Endothelial cell of umbilical vein (primary cell): Measurements from ENCODE around the gene DAO. TPM values are rescaled to one million over a fixed set of nuclear protein-coding genes. Genes with fewer than 3 reads are reported as not detected.

Experiments
- BruUV-seq: library from RNA; stranded (reverse); fragments of 400-500 nt; replicated peaks from 2 replicates; lab custom pipeline; 2021; lab: Mats Ljungman, UMichigan
- CTCF ChIA-PET: fragments of 300-600, 350-600 bp; sonication (Branson Sonifier 250); formaldehyde crosslinking; loops from one replicate; lab custom pipeline; 2021; ENCODE audit warnings: antibody characterized with exemption, inconsistent platforms; lab: Charles Lee
- POLR2A ChIA-PET: fragments of 300-600, 350-600 bp; sonication (Branson Sonifier 250); formaldehyde crosslinking; loops from one replicate; lab custom pipeline; 2021; ENCODE audit warnings: antibody characterized with exemption, inconsistent platforms; lab: Charles Lee
- DNase-seq: peaks from one replicate; pipeline ENCODE4 v3.0.0-alpha.2; 2011; ENCODE audit warnings: low read depth, low spot score
- FAIRE-seq: peaks from 2 replicates; lab custom pipeline; 2011; peaks lifted over from hg19 to GRCh38; lab: Jason Lieb, UNC
- H2AFZ ChIP-seq: 2 replicates; pipeline ENCODE4 v1.6.0; 2012; ENCODE audit warnings: low read depth, low read length, control low read depth, inconsistent platforms
- H3K27ac ChIP-seq: 2 replicates; pipeline ENCODE4 v1.5.1; 2011; ENCODE audit warnings: low read depth, mild to moderate bottlenecking, control low read depth, low read length, moderate library complexity; ENCODE audit not compliant: insufficient read depth
- H3K27me3 ChIP-seq, 2 experiments: 2 replicates each; pipeline versions ENCODE4 v1.6.0 to v1.6.1; 2011; ENCODE audit warnings: low read length in 2 of 2, mixed read lengths in 1 of 2; ENCODE audit not compliant: control insufficient read depth in 2 of 2, insufficient read depth in 2 of 2
- H3K36me3 ChIP-seq, 2 experiments: 2 replicates in 1 of 2; 3 replicates in 1 of 2; pipeline ENCODE4 v1.5.1; 2011; ENCODE audit warnings: low read length in 2 of 2, mild to moderate bottlenecking in 1 of 2, moderate library complexity in 1 of 2; ENCODE audit not compliant: control insufficient read depth in 2 of 2, insufficient read depth in 2 of 2; ENCODE audit errors: extremely low read depth in 1 of 2
- H3K4me1 ChIP-seq: 3 replicates; pipeline ENCODE4 v1.5.1; 2011; ENCODE audit warnings: mild to moderate bottlenecking, low read length; ENCODE audit not compliant: control insufficient read depth, insufficient read depth; ENCODE audit errors: extremely low read depth
- H3K4me2 ChIP-seq: 2 replicates; pipeline ENCODE4 v1.6.1; 2011; ENCODE audit warnings: low read length, control low read depth, mixed read lengths; ENCODE audit not compliant: insufficient read depth
- H3K4me3 ChIP-seq, 3 experiments: fragments of 200-600 bp in 1 of 3; sonication (generic), shearing (Covaris generic) in 1 of 3; replicated peaks in 1 of 3; 2 replicates each; pipeline ENCODE4 v1.5.1; 2011 to 2016; ENCODE audit warnings: control low read depth in 3 of 3, low read length in 3 of 3, mild to moderate bottlenecking in 2 of 3, inconsistent platforms in 1 of 3, low read depth in 1 of 3, moderate library complexity in 1 of 3; ENCODE audit not compliant: insufficient read depth in 1 of 3
- H3K79me2 ChIP-seq: 2 replicates; pipeline ENCODE4 v1.6.0; 2012; ENCODE audit warnings: low read length, inconsistent platforms; ENCODE audit not compliant: control insufficient read depth, insufficient read depth
- H3K9ac ChIP-seq: replicated peaks from 2 replicates; pipeline ENCODE3; 2011; ENCODE audit warnings: low read length, control low read depth; ENCODE audit not compliant: insufficient read depth; ENCODE audit errors: extremely low read depth
- H3K9me1 ChIP-seq: replicated peaks from 3 replicates; pipeline ENCODE4 v1.6.0; 2011; ENCODE audit warnings: mild to moderate bottlenecking, low read length; ENCODE audit not compliant: control insufficient read depth, insufficient read depth; ENCODE audit errors: extremely low read depth
- H3K9me3 ChIP-seq: replicated peaks from 2 replicates; pipeline ENCODE4 v1.5.1; 2012; ENCODE audit warnings: low read length, inconsistent platforms; ENCODE audit not compliant: control insufficient read depth, insufficient read depth
- H4K20me1 ChIP-seq: replicated peaks from 2 replicates; pipeline ENCODE3; 2011; ENCODE audit warnings: mild to moderate bottlenecking, low read length; ENCODE audit not compliant: control insufficient read depth, insufficient read depth; ENCODE audit errors: extremely low read depth
- EZH2 ChIP-seq: IDR thresholded peaks from 2 replicates; pipeline ENCODE4 v1.6.1; 2012; ENCODE audit warnings: borderline replicate concordance, low read depth, mild to moderate bottlenecking, moderate library complexity, low read length, inconsistent platforms; ENCODE audit not compliant: severe bottlenecking
- JUN ChIP-seq: IDR thresholded peaks from 2 replicates; pipeline ENCODE4 v1.6.1; 2011; ENCODE audit warnings: borderline replicate concordance, low read depth; ENCODE audit not compliant: insufficient read length, insufficient read depth
- MYC ChIP-seq: IDR thresholded peaks from one replicate; pipeline ENCODE4 v1.6.1; 2011; ENCODE audit warnings: mild to moderate bottlenecking, low read depth, low read length
- dilution Hi-C: fragments of 300-500 bp; cut with MboI; formaldehyde crosslinking; loops from one replicate; pipeline ENCODE4 v1.15.0; 2019; ENCODE audit warnings: low sequenced_read_pairs; ENCODE audit not compliant: extremely low pct_ligation_motif_present
- intact Hi-C: fragments of 100-400 bp; cut with micrococcal nuclease; formaldehyde crosslinking; loops from one replicate; pipeline ENCODE4 v1.10.0; 2022
- polyA plus RNA-seq, 4 experiments: library from polyadenylated mRNA; depleted of rRNA in 3 of 4; stranded (reverse) in 3 of 4; unstranded in 1 of 4; fragments of >200 nt; gene quantifications; 2 replicates each; pipeline versions ENCODE4 v1.2.1 to v1.2.3, GENCODE V29; 2011 to 2012; ENCODE audit warnings: missing spikeins in 1 of 4
- total RNA-seq: library from RNA; stranded (reverse); gene quantifications from 2 replicates; pipeline ENCODE4 v1.2.3, GENCODE V29; 2021
- TF ChIP-seq, protein P1 (sequence below): IDR thresholded peaks from 2 replicates; pipeline ENCODE4 v1.6.1; 2011; ENCODE audit not compliant: insufficient read depth, insufficient read length
- TF ChIP-seq, protein P2 (sequence below), 2 donors: IDR thresholded peaks; 1 replicate in 1 of 2; 2 replicates in 1 of 2; pipeline ENCODE4 v1.5.1; 2011; ENCODE audit warnings: low read length in 2 of 2, mild to moderate bottlenecking in 2 of 2, moderate library complexity in 2 of 2, control low read depth in 1 of 2, inconsistent platforms in 1 of 2, low read depth in 1 of 2; ENCODE audit not compliant: insufficient read depth in 1 of 2; ENCODE audit errors: extremely low read depth in 1 of 2

The DAO gene
- total and polyA plus RNA-seq, 2 donors (not counting 3 experiments of a cell fraction or from before 2014, with no cell fraction given): not detected

DNA sequence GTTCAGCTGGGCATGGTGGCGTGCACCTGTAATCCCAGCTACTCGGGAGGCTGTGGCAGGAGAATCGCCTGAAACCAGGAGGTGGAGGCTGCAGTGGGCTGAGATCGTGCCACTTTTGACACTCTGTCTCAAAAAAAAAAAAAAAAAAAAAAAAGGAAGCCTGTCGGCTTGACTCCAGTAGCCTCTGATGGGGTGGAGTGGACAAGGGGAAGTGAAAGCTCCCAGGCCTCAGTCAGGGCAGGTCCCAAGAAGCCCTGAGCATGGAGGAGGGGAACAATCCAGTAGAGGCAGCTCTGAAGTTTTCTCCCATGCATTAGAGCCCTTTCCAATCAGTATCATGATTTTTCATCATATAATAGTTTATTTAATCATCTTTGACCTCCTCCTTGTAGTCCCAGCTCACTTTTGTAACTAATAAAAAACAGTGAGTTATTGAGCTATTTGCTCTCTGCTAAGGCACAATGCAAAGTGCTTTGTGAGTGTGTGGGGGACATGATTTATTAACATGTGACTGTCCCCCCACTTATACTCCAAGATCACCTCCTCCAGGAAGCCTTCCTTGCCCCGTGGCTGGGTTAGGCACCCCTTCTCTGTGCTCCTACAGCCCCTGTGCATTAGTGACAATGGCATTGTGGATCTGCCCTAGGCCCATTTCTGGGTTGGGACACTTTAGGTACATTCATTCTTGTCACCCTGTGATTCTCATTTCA, 17.9 kb upstream of the DAO start:
- no peak overlapping the region for H3K4me3 ChIP-seq
- FAIRE-seq: no peak
- TF ChIP-seq EZH2 (no peak), JUN (no peak), MYC (no peak)
- TF ChIP-seq, protein P1, sequence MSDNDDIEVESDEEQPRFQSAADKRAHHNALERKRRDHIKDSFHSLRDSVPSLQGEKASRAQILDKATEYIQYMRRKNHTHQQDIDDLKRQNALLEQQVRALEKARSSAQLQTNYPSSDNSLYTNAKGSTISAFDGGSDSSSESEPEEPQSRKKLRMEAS: no peak
- TF ChIP-seq, protein P2, sequence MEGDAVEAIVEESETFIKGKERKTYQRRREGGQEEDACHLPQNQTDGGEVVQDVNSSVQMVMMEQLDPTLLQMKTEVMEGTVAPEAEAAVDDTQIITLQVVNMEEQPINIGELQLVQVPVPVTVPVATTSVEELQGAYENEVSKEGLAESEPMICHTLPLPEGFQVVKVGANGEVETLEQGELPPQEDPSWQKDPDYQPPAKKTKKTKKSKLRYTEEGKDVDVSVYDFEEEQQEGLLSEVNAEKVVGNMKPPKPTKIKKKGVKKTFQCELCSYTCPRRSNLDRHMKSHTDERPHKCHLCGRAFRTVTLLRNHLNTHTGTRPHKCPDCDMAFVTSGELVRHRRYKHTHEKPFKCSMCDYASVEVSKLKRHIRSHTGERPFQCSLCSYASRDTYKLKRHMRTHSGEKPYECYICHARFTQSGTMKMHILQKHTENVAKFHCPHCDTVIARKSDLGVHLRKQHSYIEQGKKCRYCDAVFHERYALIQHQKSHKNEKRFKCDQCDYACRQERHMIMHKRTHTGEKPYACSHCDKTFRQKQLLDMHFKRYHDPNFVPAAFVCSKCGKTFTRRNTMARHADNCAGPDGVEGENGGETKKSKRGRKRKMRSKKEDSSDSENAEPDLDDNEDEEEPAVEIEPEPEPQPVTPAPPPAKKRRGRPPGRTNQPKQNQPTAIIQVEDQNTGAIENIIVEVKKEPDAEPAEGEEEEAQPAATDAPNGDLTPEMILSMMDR (IDR thresholded peaks at IDR 0.05; ENCODE audit: extremely low read depth in 1 of 2, insufficient read depth in 1 of 2, low read depth in 1 of 2, low read length in 2 of 2): no peak
- dilution Hi-C loops (no loop called here), intact Hi-C loops (no loop called here)
- H3K4me1 ChIP-seq: peaks cover 11% of the 10 kb centered on the region
- H2AFZ ChIP-seq: no peak overlapping the region
- POLR2A ChIA-PET: no interaction called here
- H4K20me1 ChIP-seq: no peaks in the 10 kb centered on the region
- no peak overlapping the region for H3K4me2 ChIP-seq
- DNase-seq: no peak
- BruUV-seq: no TSS peak
- H3K79me2 ChIP-seq: peaks cover under 1% of the 10 kb centered on the region
- no peaks in the 10 kb centered on the region for H3K9me1 ChIP-seq
- CTCF ChIA-PET: interaction anchor here (0.7 to 1.2 kb wide), 4 partner anchors 22 to 231 kb away, joined by 3 to 4 read pairs (median 3); no protein-coding TSS in a partner anchor
- no peak overlapping the region for H3K9ac ChIP-seq
- H3K9me3 ChIP-seq: no peaks in the 10 kb centered on the region
- no peaks in the 10 kb centered on the region for H3K27me3 ChIP-seq
- no peak overlapping the region for H3K27ac ChIP-seq
- H3K36me3 ChIP-seq: no peaks in the 10 kb centered on the region
